WTC11 (cell line): ENCODE data around the gene GUCA2B. TPM values are rescaled to one million over a fixed set of nuclear protein-coding genes. Genes with fewer than 3 reads are reported as not detected.

Source experiments
- ATAC-seq: fragments of 200-7000 bp; cut with Tn5 transposase; 2 replicates; pipeline ENCODE4 v1.10.0; 2021; ENCODE audit warnings: mild to moderate bottlenecking, moderate library complexity
- CTCF ChIA-PET: fragments of 300-600 bp; sonication (Branson Sonifier 250); formaldehyde crosslinking; loops from one replicate; lab custom pipeline; 2021; ENCODE audit warnings: antibody characterized with exemption; lab: Charles Lee
- POLR2A ChIA-PET: fragments of 350-600 bp; sonication (Branson Sonifier 250); formaldehyde crosslinking; loops from one replicate; lab custom pipeline; 2021; ENCODE audit warnings: antibody characterized with exemption; lab: Charles Lee
- DNase-seq: peaks from one replicate; pipeline ENCODE4 v3.0.0; 2021; ENCODE audit warnings: low spot score
- H3K27ac Mint-ChIP-seq: 2 replicates; pipeline ENCODE4 v1.8.0; 2021; ENCODE audit warnings: mixed read lengths
- H3K27me3 Mint-ChIP-seq: 2 replicates; pipeline ENCODE4 v1.8.0; 2021; ENCODE audit warnings: low read depth, mild to moderate bottlenecking, moderate library complexity, mixed read lengths
- H3K36me3 Mint-ChIP-seq: 2 replicates; pipeline ENCODE4 v1.8.0; 2021; ENCODE audit warnings: mixed read lengths
- H3K4me1 Mint-ChIP-seq: 2 replicates; pipeline ENCODE4 v1.8.0; 2022; ENCODE audit warnings: mixed read lengths
- H3K4me3 Mint-ChIP-seq: 2 replicates; pipeline ENCODE4 v1.8.0; 2021; ENCODE audit warnings: mild to moderate bottlenecking, moderate library complexity, mixed read lengths
- H3K9me3 Mint-ChIP-seq: 2 replicates; pipeline ENCODE4 v1.8.0; 2021; ENCODE audit warnings: mixed read lengths
- ATF1 ChIP-seq: sonication (generic); formaldehyde crosslinking; IDR thresholded peaks from 2 replicates; pipeline ENCODE4 v1.8.1; 2023; ENCODE audit warnings: mild to moderate bottlenecking, moderate library complexity, missing genetic modification reagents
- CBFB ChIP-seq: sonication (generic); formaldehyde crosslinking; IDR thresholded peaks from 2 replicates; pipeline ENCODE4 v1.8.1; 2022; ENCODE audit warnings: mild to moderate bottlenecking, low read depth, missing genetic modification reagents
- E2F5 ChIP-seq: sonication (generic); formaldehyde crosslinking; IDR thresholded peaks from 2 replicates; pipeline ENCODE4 v1.8.1; 2022; ENCODE audit warnings: mild to moderate bottlenecking, moderate library complexity, missing genetic modification reagents
- FOXJ3 ChIP-seq: sonication (generic); formaldehyde crosslinking; IDR thresholded peaks from 2 replicates; pipeline ENCODE4 v1.9.0; 2021; ENCODE audit warnings: missing genetic modification reagents, mild to moderate bottlenecking, borderline replicate concordance
- FOXP1 ChIP-seq: sonication (generic); formaldehyde crosslinking; IDR thresholded peaks from 2 replicates; pipeline ENCODE4 v1.8.0; 2022; ENCODE audit warnings: missing genetic modification reagents, mild to moderate bottlenecking, moderate library complexity, borderline replicate concordance
- JAZF1 ChIP-seq: fragments of 250-450 bp; sonication (Bioruptor Pico); IDR thresholded peaks from 2 replicates; pipeline ENCODE4 v1.9.0; 2021; ENCODE audit warnings: moderate library complexity, mild to moderate bottlenecking, inconsistent platforms
- MLX ChIP-seq: sonication (generic); formaldehyde crosslinking; IDR thresholded peaks from 2 replicates; pipeline ENCODE4 v1.8.1; 2023; ENCODE audit warnings: mild to moderate bottlenecking, missing genetic modification reagents, moderate library complexity
- MYBL2 ChIP-seq: sonication (generic); formaldehyde crosslinking; IDR thresholded peaks from 2 replicates; pipeline ENCODE4 v1.8.1; 2023; ENCODE audit warnings: mild to moderate bottlenecking, moderate library complexity, missing genetic modification reagents
- NFATC4 ChIP-seq: fragments of 250-450 bp; sonication (Bioruptor Pico); IDR thresholded peaks from 2 replicates; pipeline ENCODE4 v1.9.0; 2021; ENCODE audit warnings: mild to moderate bottlenecking
- NFE2L1 ChIP-seq: sonication (generic); formaldehyde crosslinking; IDR thresholded peaks from 2 replicates; pipeline ENCODE4 v1.8.1; 2023; ENCODE audit warnings: missing genetic modification reagents
- NFYB ChIP-seq: sonication (generic); formaldehyde crosslinking; conservative IDR thresholded peaks from 2 replicates; pipeline ENCODE4 v1.8.0; 2022; ENCODE audit warnings: low read depth, missing genetic modification reagents
- NR2C2 ChIP-seq: sonication (generic); formaldehyde crosslinking; IDR thresholded peaks from 2 replicates; pipeline ENCODE4 v1.8.0; 2022; ENCODE audit warnings: mild to moderate bottlenecking, missing genetic modification reagents
- OVOL2 ChIP-seq: fragments of 250-450 bp; sonication (Bioruptor Pico); IDR thresholded peaks from 2 replicates; pipeline ENCODE4 v1.9.0; 2021; ENCODE audit warnings: mild to moderate bottlenecking, borderline replicate concordance
- PRRX2 ChIP-seq: fragments of 250-450 bp; sonication (Bioruptor Pico); IDR thresholded peaks from 2 replicates; pipeline ENCODE4 v1.8.0; 2021; ENCODE audit warnings: mild to moderate bottlenecking
- SMAD3 ChIP-seq: sonication (generic); formaldehyde crosslinking; IDR thresholded peaks from 2 replicates; pipeline ENCODE4 v1.8.0; 2022; ENCODE audit warnings: missing genetic modification reagents, mild to moderate bottlenecking, borderline replicate concordance
- SOX15 ChIP-seq: fragments of 250-450 bp; sonication (Bioruptor Pico); IDR thresholded peaks from 2 replicates; pipeline ENCODE4 v1.9.0; 2021; ENCODE audit warnings: mild to moderate bottlenecking
- STAT6 ChIP-seq: sonication (generic); formaldehyde crosslinking; conservative IDR thresholded peaks from 2 replicates; pipeline ENCODE4 v1.8.1; 2023; ENCODE audit warnings: mild to moderate bottlenecking, low read depth, missing genetic modification reagents, moderate library complexity
- TCF7 ChIP-seq: sonication (generic); formaldehyde crosslinking; IDR thresholded peaks from 2 replicates; pipeline ENCODE4 v1.8.0; 2022; ENCODE audit warnings: mild to moderate bottlenecking, low read depth, missing genetic modification reagents, moderate library complexity
- TP53 ChIP-seq: sonication (generic); formaldehyde crosslinking; IDR thresholded peaks from 2 replicates; pipeline ENCODE4 v1.8.1; 2023; ENCODE audit warnings: mild to moderate bottlenecking, missing genetic modification reagents
- ZNF138 ChIP-seq: sonication (generic); formaldehyde crosslinking; conservative IDR thresholded peaks from 2 replicates; pipeline ENCODE4 v1.8.1; 2022; ENCODE audit warnings: mild to moderate bottlenecking, moderate library complexity, missing genetic modification reagents
- ZNF317 ChIP-seq: sonication (generic); formaldehyde crosslinking; IDR thresholded peaks from 2 replicates; pipeline ENCODE4 v1.8.1; 2023; ENCODE audit warnings: low read depth, mild to moderate bottlenecking, moderate library complexity, missing genetic modification reagents, borderline replicate concordance
- ZNF423 ChIP-seq: fragments of 250-450 bp; sonication (Bioruptor Pico); IDR thresholded peaks from 2 replicates; pipeline ENCODE4 v2.1.2; 2022; ENCODE audit warnings: mild to moderate bottlenecking, moderate library complexity
- ZNF671 ChIP-seq: fragments of 250-450 bp; sonication (Bioruptor Pico); IDR thresholded peaks from 2 replicates; pipeline ENCODE4 v1.8.0; 2021; ENCODE audit warnings: mild to moderate bottlenecking
- total RNA-seq: library from RNA; stranded (reverse); gene quantifications from 3 replicates; pipeline ENCODE4 v1.2.3, GENCODE V29; 2021
- TF ChIP-seq, protein P1 (sequence below): fragments of 250-450 bp; sonication (Bioruptor Pico); IDR thresholded peaks from 2 replicates; pipeline ENCODE4 v1.9.0; 2021; ENCODE audit warnings: mild to moderate bottlenecking
- TF ChIP-seq, protein P2 (sequence below): sonication (generic); formaldehyde crosslinking; IDR thresholded peaks from 2 replicates; pipeline ENCODE4 v1.8.0; 2022; ENCODE audit warnings: mild to moderate bottlenecking, missing genetic modification reagents
- TF ChIP-seq, protein P3 (sequence below): fragments of 200-600 bp; IDR thresholded peaks from 2 replicates; pipeline ENCODE4 v1.8.0; 2022; ENCODE audit warnings: antibody characterized with exemption

Gene GUCA2B
- total RNA-seq, 1 experiment from 2014 or later, result not detected

DNA sequence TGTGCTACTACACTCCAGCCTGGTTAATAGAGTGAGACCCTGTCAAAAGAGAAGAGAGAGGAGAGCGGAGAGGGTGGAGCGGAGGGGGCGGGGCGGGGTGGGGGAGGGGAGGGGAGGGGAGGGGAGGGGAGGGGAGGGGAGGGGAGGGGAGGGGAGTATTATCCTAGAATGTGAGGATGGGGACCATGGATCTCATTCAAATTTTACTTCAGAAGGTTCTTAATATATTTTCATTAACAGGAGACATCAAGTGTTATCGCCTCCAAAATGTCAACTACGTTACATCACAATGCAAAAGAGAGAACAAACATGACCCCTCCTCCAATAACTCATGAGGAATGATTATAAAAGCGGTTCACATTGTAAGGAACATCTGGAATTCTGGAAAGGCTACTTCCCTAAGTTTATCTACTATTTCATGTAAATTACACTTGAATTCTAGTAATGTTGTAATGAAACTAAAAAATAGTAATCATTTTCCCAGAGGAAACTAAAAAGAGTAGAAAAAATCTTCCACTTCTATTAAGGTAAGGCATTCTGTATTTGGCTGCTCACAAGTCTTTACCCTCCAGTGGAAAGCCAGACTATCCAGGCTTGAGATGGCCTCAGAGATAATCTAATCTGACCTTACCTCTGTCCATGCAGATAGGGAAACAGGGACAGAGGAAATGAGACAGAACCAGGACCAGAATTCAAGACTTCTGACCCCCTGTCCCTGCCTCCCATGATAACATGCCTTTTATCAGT lies 30.2 kb downstream of the GUCA2B start:
- DNase-seq (no peak), ATAC-seq (no peak)
- H3K36me3 Mint-ChIP-seq, result peaks cover 24% of the 10 kb centered on the region
- H3K4me3 Mint-ChIP-seq, result no peak overlapping the region
- no peaks in the 10 kb centered on the region for H3K27me3 Mint-ChIP-seq
- ChIA-PET CTCF (interaction anchor here (1.7 kb wide), 1 partner anchor 10 kb away, joined by 4 read pairs; no protein-coding TSS in a partner anchor), POLR2A (no interaction called here)
- H3K27ac Mint-ChIP-seq, result 0 out of 2 replicates have a peak overlapping the region, but pooled peaks have one; percentile 12
- no peak for TF ChIP-seq ZNF423 (CRISPR knock-in tag)
- TF ChIP-seq TCF7 (CRISPR knock-in tag), result no peak
- no peak for TF ChIP-seq NR2C2 (CRISPR knock-in tag)
- no peak for TF ChIP-seq ZNF317 (CRISPR knock-in tag)
- no peak for TF ChIP-seq TP53 (CRISPR knock-in tag)
- TF ChIP-seq, protein P1, sequence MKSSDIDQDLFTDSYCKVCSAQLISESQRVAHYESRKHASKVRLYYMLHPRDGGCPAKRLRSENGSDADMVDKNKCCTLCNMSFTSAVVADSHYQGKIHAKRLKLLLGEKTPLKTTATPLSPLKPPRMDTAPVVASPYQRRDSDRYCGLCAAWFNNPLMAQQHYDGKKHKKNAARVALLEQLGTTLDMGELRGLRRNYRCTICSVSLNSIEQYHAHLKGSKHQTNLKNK (CRISPR knock-in tag), result no peak
- TF ChIP-seq ATF1 (CRISPR knock-in tag), result no peak
- no peak for TF ChIP-seq NFYB (CRISPR knock-in tag)
- H3K4me1 Mint-ChIP-seq, result peaks cover 8% of the 10 kb centered on the region
- H3K9me3 Mint-ChIP-seq, result no peaks in the 10 kb centered on the region

GRCh38 chr1:42183957-42184268 lies 30.7 kb downstream of the GUCA2B start:
- Mint-ChIP-seq H3K36me3 (peaks cover 24% of the 10 kb centered on the region), H3K4me1 (peaks cover 8% of the 10 kb centered on the region), H3K9me3 (no peaks in the 10 kb centered on the region), H3K4me3 (no peak overlapping the region), H3K27ac (0 out of 2 replicates have a peak overlapping the region, but pooled peaks have one; percentile 12), H3K27me3 (no peaks in the 10 kb centered on the region)
- ATAC-seq (no peak), DNase-seq (no peak)
- TF ChIP-seq MLX (CRISPR knock-in tag) (no peak), NFE2L1 (CRISPR knock-in tag) (no peak), NR2C2 (CRISPR knock-in tag) (no peak), FOXJ3 (CRISPR knock-in tag) (no peak), FOXP1 (no peak), SOX15 (CRISPR knock-in tag) (no peak), SMAD3 (CRISPR knock-in tag) (no peak), NFATC4 (CRISPR knock-in tag) (no peak), E2F5 (no peak), ZNF671 (CRISPR knock-in tag) (no peak), JAZF1 (CRISPR knock-in tag) (no peak), MYBL2 (CRISPR knock-in tag) (no peak), PRRX2 (CRISPR knock-in tag) (no peak)
- ChIA-PET POLR2A (no interaction called here), CTCF (interaction anchor here (1.7 kb wide), 1 partner anchor 10 kb away, joined by 4 read pairs; no protein-coding TSS in a partner anchor)

DNA sequence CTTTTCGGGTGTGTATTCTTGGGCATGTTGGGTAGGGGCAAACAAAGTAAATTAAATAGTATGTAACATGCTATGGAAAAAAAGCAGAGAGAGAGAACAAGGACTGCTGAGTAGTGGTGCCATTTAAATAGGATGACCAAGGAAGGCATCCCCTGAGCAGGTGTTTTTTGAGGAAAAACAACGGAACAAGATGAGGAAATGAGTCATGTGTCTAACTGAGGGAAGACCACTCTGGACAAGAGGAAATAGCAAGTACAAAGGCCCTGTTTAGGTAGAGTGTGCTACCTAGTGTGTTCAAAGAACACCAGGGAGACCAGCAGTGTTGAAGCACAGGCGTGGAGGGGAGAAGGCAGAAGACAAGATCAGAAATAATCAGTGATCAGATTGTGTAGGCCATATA lies 31.4 kb downstream of the GUCA2B start:
- DNase-seq (no peak), ATAC-seq (no peak)
- Mint-ChIP-seq H3K27ac (no peak overlapping the region), H3K9me3 (no peaks in the 10 kb centered on the region), H3K4me1 (peaks cover 8% of the 10 kb centered on the region), H3K36me3 (peaks cover 20% of the 10 kb centered on the region), H3K27me3 (no peaks in the 10 kb centered on the region), H3K4me3 (no peak overlapping the region)
- ChIA-PET POLR2A (no interaction called here), CTCF (no interaction called here)
- no peak for TF ChIP-seq STAT6 (CRISPR knock-in tag)
- no peak for TF ChIP-seq MLX (CRISPR knock-in tag)
- no peak for TF ChIP-seq CBFB (CRISPR knock-in tag)
- TF ChIP-seq, protein P2, sequence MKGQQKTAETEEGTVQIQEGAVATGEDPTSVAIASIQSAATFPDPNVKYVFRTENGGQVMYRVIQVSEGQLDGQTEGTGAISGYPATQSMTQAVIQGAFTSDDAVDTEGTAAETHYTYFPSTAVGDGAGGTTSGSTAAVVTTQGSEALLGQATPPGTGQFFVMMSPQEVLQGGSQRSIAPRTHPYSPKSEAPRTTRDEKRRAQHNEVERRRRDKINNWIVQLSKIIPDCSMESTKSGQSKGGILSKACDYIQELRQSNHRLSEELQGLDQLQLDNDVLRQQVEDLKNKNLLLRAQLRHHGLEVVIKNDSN (CRISPR knock-in tag), result no peak
- TF ChIP-seq, protein P3, sequence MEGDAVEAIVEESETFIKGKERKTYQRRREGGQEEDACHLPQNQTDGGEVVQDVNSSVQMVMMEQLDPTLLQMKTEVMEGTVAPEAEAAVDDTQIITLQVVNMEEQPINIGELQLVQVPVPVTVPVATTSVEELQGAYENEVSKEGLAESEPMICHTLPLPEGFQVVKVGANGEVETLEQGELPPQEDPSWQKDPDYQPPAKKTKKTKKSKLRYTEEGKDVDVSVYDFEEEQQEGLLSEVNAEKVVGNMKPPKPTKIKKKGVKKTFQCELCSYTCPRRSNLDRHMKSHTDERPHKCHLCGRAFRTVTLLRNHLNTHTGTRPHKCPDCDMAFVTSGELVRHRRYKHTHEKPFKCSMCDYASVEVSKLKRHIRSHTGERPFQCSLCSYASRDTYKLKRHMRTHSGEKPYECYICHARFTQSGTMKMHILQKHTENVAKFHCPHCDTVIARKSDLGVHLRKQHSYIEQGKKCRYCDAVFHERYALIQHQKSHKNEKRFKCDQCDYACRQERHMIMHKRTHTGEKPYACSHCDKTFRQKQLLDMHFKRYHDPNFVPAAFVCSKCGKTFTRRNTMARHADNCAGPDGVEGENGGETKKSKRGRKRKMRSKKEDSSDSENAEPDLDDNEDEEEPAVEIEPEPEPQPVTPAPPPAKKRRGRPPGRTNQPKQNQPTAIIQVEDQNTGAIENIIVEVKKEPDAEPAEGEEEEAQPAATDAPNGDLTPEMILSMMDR, result no peak
- TF ChIP-seq OVOL2 (CRISPR knock-in tag), result no peak
- TF ChIP-seq ZNF138 (CRISPR knock-in tag), result no peak
